Measurements from ENCODE around the gene NELL2. TPM values are rescaled to one million over a fixed set of nuclear protein-coding genes. Genes with fewer than 3 reads are reported as not detected.

Gene NELL2
- total and polyA plus RNA-seq, 4 donors, result 1.1 to 3.8 (median 1.2) TPM; not detected in 1

DNA sequence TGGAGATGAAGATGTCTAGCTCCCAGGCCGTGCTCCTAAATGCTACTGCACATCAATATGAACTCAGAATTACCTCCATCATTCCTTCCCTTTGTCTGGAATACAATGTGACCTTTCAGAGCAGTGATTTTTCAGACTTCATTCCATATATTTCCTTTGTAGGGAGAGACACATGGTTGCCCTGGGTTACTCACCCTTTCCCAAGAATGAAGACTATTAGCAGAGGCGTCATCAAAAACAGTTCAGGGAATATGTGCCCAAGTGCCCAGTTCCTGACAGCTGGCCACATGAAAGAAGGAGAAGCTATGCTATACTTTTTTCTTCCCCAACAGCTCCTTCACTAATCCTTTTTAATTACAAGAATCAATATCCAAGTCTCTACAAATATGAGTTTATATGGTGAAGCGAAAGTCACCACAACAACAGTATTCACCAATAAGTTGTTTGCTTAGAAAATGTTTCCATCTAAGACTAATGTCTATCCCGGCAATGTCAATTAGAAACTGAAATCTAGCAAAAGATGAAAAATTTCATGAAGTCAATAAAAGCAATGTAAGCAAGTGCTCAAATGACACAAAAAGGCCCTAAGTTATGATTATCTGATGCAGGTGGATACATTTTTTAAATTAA lies 17.8 kb downstream of the NELL2 start:
- no peak overlapping the region for H3K4me3 ChIP-seq (ENCODE audit: low read length in 2 of 2)
- WGBS, 2 donors, result 81 to 84% methylated on average over 4 of the region's 4 CpGs
- intact Hi-C loops (cut with DNase I), result no loop called here
- H3K27ac ChIP-seq (ENCODE audit: low read depth in 1 of 2, low read length in 2 of 2), result no peak overlapping the region
- H3K4me1 ChIP-seq (ENCODE audit: control insufficient read depth in 1 of 2, insufficient read depth in 2 of 2, low read length in 2 of 2), result no peaks in the 10 kb centered on the region
- no peaks in the 10 kb centered on the region for H3K36me3 ChIP-seq (ENCODE audit: control insufficient read depth in 1 of 2, insufficient read depth in 2 of 2, low read length in 1 of 2)
- no peak for DNase-seq
- ATAC-seq (ENCODE audit: low FRiP score), result no peak
- no peaks in the 10 kb centered on the region for H3K27me3 ChIP-seq (ENCODE audit: control insufficient read depth in 1 of 2, insufficient read depth in 2 of 2, low read length in 1 of 2)
- H3K9me3 ChIP-seq (ENCODE audit: control insufficient read depth, low read length), result peaks cover 4% of the 10 kb centered on the region

- intact Hi-C loops (cut with DNase I), result no loop called here
- no peaks in the 10 kb centered on the region for H3K36me3 ChIP-seq (ENCODE audit: control insufficient read depth in 1 of 2, insufficient read depth in 2 of 2, low read length in 1 of 2)
- 33 to 38% methylated on average over 2 of the region's 2 CpGs for WGBS, 2 donors
- H3K9me3 ChIP-seq (ENCODE audit: control insufficient read depth, low read length), result no peaks in the 10 kb centered on the region
- no peak for ATAC-seq (ENCODE audit: low FRiP score)
- H3K27ac ChIP-seq (ENCODE audit: low read depth in 1 of 2, low read length in 2 of 2), result no peak overlapping the region
- no peaks in the 10 kb centered on the region for H3K27me3 ChIP-seq (ENCODE audit: control insufficient read depth in 1 of 2, insufficient read depth in 2 of 2, low read length in 1 of 2)
- no peak overlapping the region for H3K4me3 ChIP-seq (ENCODE audit: low read length in 2 of 2)
- H3K4me1 ChIP-seq (ENCODE audit: control insufficient read depth in 1 of 2, insufficient read depth in 2 of 2, low read length in 2 of 2), result no peaks in the 10 kb centered on the region
- DNase-seq, result no peak
Observed at GRCh38 chr12:44852483-44852882, 23.6 kb downstream of the NELL2 start.

- Histone ChIP-seq H3K4me3 (ENCODE audit: low read length in 2 of 2) (no peak overlapping the region), H3K36me3 (ENCODE audit: control insufficient read depth in 1 of 2, insufficient read depth in 2 of 2, low read length in 1 of 2) (no peaks in the 10 kb centered on the region), H3K9me3 (ENCODE audit: control insufficient read depth, low read length) (no peaks in the 10 kb centered on the region), H3K4me1 (ENCODE audit: control insufficient read depth in 1 of 2, insufficient read depth in 2 of 2, low read length in 2 of 2) (no peaks in the 10 kb centered on the region), H3K27ac (ENCODE audit: low read depth in 1 of 2, low read length in 2 of 2) (no peak overlapping the region), H3K27me3 (ENCODE audit: control insufficient read depth in 1 of 2, insufficient read depth in 2 of 2, low read length in 1 of 2) (no peaks in the 10 kb centered on the region)
- ATAC-seq (ENCODE audit: low FRiP score) (no peak), DNase-seq (no peak)
- intact Hi-C loops (cut with DNase I), result no loop called here
- 72 to 79% methylated on average over 3 of the region's 3 CpGs for WGBS, 2 donors
Observed at GRCh38 chr12:44851586-44851985, 24.5 kb downstream of the NELL2 start.

GRCh38 chr12:44848703-44849085 lies 27.4 kb downstream of the NELL2 start:
- H3K27ac ChIP-seq (ENCODE audit: low read depth in 1 of 2, low read length in 2 of 2), result no peak overlapping the region
- H3K36me3 ChIP-seq (ENCODE audit: control insufficient read depth in 1 of 2, insufficient read depth in 2 of 2, low read length in 1 of 2), result no peaks in the 10 kb centered on the region
- H3K4me3 ChIP-seq (ENCODE audit: low read length in 2 of 2), result no peak overlapping the region
- H3K4me1 ChIP-seq (ENCODE audit: control insufficient read depth in 1 of 2, insufficient read depth in 2 of 2, low read length in 2 of 2), result no peaks in the 10 kb centered on the region
- no peak for DNase-seq
- H3K27me3 ChIP-seq (ENCODE audit: control insufficient read depth in 1 of 2, insufficient read depth in 2 of 2, low read length in 1 of 2), result no peaks in the 10 kb centered on the region
- WGBS, 2 donors, result 35 to 55% methylated on average over 2 of the region's 2 CpGs
- intact Hi-C loops (cut with DNase I), result no loop called here
- H3K9me3 ChIP-seq (ENCODE audit: control insufficient read depth, low read length), result no peaks in the 10 kb centered on the region
- no peak for ATAC-seq (ENCODE audit: low FRiP score)

DNA sequence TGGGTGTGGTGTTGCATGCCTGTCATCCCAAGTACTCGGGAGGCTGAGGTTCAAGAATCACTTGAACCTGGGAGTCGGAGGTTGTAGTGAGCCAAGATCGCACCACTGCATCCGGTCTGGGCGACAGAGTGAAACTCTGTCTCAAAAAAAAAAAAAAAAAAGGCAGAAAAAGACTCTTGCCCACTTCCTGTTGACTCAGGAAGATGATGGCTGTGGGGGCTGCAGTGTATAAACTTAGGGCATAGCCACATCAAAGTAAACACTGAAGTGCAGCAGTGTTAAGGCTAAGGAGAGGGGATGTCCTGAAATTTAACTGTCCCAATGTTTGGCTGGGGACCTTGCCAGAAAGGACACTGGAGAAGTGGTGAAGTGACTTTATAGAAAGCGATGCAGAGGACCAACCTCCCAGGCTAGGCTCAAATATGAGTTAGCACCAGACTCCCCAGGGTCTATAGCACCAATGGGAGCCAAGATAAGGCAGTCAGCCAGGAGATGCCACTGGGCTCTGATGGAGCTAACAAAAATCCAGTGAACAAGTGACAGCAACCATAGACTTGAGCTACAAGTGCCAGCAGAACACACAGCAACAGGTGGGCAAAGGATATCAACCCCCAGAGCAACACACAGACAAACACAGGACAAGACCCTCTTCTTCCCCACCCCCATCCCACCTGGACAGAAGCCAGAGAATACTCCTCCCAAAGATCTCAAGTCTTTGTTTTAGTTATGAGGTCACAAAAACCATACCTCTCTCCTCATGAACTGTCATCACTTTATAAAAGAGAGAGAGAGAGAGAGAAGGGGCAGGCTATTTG lies 28.0 kb downstream of the NELL2 start:
- WGBS, 2 donors, result 63 to 64% methylated on average over 6 of the region's 6 CpGs
- Histone ChIP-seq H3K27ac (ENCODE audit: low read depth in 1 of 2, low read length in 2 of 2) (no peak overlapping the region), H3K36me3 (ENCODE audit: control insufficient read depth in 1 of 2, insufficient read depth in 2 of 2, low read length in 1 of 2) (no peaks in the 10 kb centered on the region), H3K27me3 (ENCODE audit: control insufficient read depth in 1 of 2, insufficient read depth in 2 of 2, low read length in 1 of 2) (no peaks in the 10 kb centered on the region), H3K4me3 (ENCODE audit: low read length in 2 of 2) (no peak overlapping the region), H3K4me1 (ENCODE audit: control insufficient read depth in 1 of 2, insufficient read depth in 2 of 2, low read length in 2 of 2) (no peaks in the 10 kb centered on the region), H3K9me3 (ENCODE audit: control insufficient read depth, low read length) (no peaks in the 10 kb centered on the region)
- ATAC-seq (ENCODE audit: low FRiP score), result no peak
- DNase-seq, result no peak
- intact Hi-C loops (cut with DNase I), result no loop called here

DNA sequence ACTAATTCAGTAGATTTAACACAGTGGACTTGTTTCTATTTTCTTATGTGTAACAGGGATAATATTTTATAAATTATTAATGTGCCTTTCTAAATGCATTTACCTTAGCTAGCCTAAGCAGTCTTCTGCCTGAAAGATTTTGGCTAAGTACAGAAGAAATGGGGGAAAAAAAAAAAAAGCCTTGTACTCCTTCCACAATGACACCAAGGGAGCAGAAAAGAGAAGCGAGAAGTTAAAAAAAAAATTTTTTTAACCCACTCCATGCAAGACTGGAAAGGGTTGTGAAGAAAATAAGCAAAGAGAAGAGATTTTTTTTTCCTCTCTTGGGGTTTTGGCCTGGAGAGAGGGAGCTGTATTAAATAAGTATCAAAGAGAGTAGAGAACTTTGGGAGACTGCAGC lies 28.7 kb downstream of the NELL2 start:
- no peak overlapping the region for H3K4me3 ChIP-seq (ENCODE audit: low read length in 2 of 2)
- no peak overlapping the region for H3K27ac ChIP-seq (ENCODE audit: low read depth in 1 of 2, low read length in 2 of 2)
- intact Hi-C loops (cut with DNase I), result no loop called here
- no peaks in the 10 kb centered on the region for H3K4me1 ChIP-seq (ENCODE audit: control insufficient read depth in 1 of 2, insufficient read depth in 2 of 2, low read length in 2 of 2)
- no peak for ATAC-seq (ENCODE audit: low FRiP score)
- WGBS, 2 donors, result 35 to 46% methylated on average over 1 of the region's 1 CpG
- H3K9me3 ChIP-seq (ENCODE audit: control insufficient read depth, low read length), result no peaks in the 10 kb centered on the region
- H3K27me3 ChIP-seq (ENCODE audit: control insufficient read depth in 1 of 2, insufficient read depth in 2 of 2, low read length in 1 of 2), result no peaks in the 10 kb centered on the region
- no peaks in the 10 kb centered on the region for H3K36me3 ChIP-seq (ENCODE audit: control insufficient read depth in 1 of 2, insufficient read depth in 2 of 2, low read length in 1 of 2)
- no peak for DNase-seq

DNA sequence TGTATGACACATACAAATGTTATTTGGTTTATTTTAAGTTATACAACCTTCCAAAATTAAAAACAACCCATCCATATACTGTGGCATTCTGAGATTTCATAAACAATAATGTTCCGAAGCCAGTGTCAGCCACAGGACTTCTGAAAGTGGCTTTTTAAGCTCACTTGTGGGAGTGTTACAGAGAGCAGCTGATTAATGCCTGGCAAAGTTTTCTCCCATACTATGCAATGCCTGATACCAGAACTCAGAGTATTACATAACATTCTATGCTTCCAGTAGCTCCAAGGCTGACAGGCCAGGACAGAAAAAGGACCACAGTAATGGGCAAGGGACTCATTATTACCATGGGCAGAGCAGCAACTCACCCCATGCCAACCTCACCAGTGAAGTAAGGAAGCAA lies 29.3 kb downstream of the NELL2 start:
- no peaks in the 10 kb centered on the region for H3K27me3 ChIP-seq (ENCODE audit: control insufficient read depth in 1 of 2, insufficient read depth in 2 of 2, low read length in 1 of 2)
- no peak for ATAC-seq (ENCODE audit: low FRiP score)
- 39 to 51% methylated on average over 1 of the region's 1 CpG for WGBS, 2 donors
- no peak overlapping the region for H3K27ac ChIP-seq (ENCODE audit: low read depth in 1 of 2, low read length in 2 of 2)
- H3K4me1 ChIP-seq (ENCODE audit: control insufficient read depth in 1 of 2, insufficient read depth in 2 of 2, low read length in 2 of 2), result no peaks in the 10 kb centered on the region
- no peaks in the 10 kb centered on the region for H3K9me3 ChIP-seq (ENCODE audit: control insufficient read depth, low read length)
- intact Hi-C loops (cut with DNase I), result no loop called here
- no peak overlapping the region for H3K4me3 ChIP-seq (ENCODE audit: low read length in 2 of 2)
- DNase-seq, result no peak
- H3K36me3 ChIP-seq (ENCODE audit: control insufficient read depth in 1 of 2, insufficient read depth in 2 of 2, low read length in 1 of 2), result no peaks in the 10 kb centered on the region

DNA sequence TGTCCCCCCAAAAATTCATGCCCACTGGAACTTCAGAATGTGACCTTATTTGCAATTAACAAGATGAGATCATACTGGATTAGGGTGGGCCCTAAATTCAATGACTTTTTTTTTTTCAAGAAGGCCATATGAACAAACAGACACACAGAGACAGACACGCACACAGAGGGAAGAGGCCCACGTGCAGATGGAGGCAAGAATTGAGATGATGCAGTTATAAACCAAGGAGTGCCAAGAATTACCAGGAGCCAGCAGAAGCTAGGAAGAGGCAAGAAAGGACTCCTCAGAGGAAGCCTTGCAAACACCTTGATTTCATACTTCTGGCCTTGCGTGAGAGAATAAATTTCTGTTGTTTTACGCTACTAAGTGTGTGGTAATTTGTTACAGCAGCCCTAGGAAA lies 33.4 kb downstream of the NELL2 start:
- WGBS, 2 donors, result 79 to 83% methylated on average over 4 of the region's 4 CpGs
- Histone ChIP-seq H3K4me1 (ENCODE audit: control insufficient read depth in 1 of 2, insufficient read depth in 2 of 2, low read length in 2 of 2) (no peaks in the 10 kb centered on the region), H3K36me3 (ENCODE audit: control insufficient read depth in 1 of 2, insufficient read depth in 2 of 2, low read length in 1 of 2) (no peaks in the 10 kb centered on the region), H3K4me3 (ENCODE audit: low read length in 2 of 2) (no peak overlapping the region), H3K27ac (ENCODE audit: low read depth in 1 of 2, low read length in 2 of 2) (no peak overlapping the region), H3K27me3 (ENCODE audit: control insufficient read depth in 1 of 2, insufficient read depth in 2 of 2, low read length in 1 of 2) (no peaks in the 10 kb centered on the region), H3K9me3 (ENCODE audit: control insufficient read depth, low read length) (no peaks in the 10 kb centered on the region)
- intact Hi-C loops (cut with DNase I), result no loop called here
- DNase-seq (no peak), ATAC-seq (ENCODE audit: low FRiP score) (no peak)

GRCh38 chr12:44839785-44840184 lies 36.3 kb downstream of the NELL2 start:
- DNase-seq, result no peak
- Histone ChIP-seq H3K4me3 (ENCODE audit: low read length in 2 of 2) (no peak overlapping the region), H3K27ac (ENCODE audit: low read depth in 1 of 2, low read length in 2 of 2) (no peak overlapping the region), H3K36me3 (ENCODE audit: control insufficient read depth in 1 of 2, insufficient read depth in 2 of 2, low read length in 1 of 2) (no peaks in the 10 kb centered on the region), H3K4me1 (ENCODE audit: control insufficient read depth in 1 of 2, insufficient read depth in 2 of 2, low read length in 2 of 2) (no peaks in the 10 kb centered on the region), H3K9me3 (ENCODE audit: control insufficient read depth, low read length) (no peaks in the 10 kb centered on the region), H3K27me3 (ENCODE audit: control insufficient read depth in 1 of 2, insufficient read depth in 2 of 2, low read length in 1 of 2) (no peaks in the 10 kb centered on the region)
- intact Hi-C loops (cut with DNase I), result no loop called here
- no peak for ATAC-seq (ENCODE audit: low FRiP score)
- 89 to 92% methylated on average over 2 of the region's 2 CpGs for WGBS, 2 donors
